ENCODE measurements around the gene TRUB2.
A peak's percentile ranks its signal among the peaks of the same experiment; 100 is the strongest.

Gene TRUB2

DNA sequence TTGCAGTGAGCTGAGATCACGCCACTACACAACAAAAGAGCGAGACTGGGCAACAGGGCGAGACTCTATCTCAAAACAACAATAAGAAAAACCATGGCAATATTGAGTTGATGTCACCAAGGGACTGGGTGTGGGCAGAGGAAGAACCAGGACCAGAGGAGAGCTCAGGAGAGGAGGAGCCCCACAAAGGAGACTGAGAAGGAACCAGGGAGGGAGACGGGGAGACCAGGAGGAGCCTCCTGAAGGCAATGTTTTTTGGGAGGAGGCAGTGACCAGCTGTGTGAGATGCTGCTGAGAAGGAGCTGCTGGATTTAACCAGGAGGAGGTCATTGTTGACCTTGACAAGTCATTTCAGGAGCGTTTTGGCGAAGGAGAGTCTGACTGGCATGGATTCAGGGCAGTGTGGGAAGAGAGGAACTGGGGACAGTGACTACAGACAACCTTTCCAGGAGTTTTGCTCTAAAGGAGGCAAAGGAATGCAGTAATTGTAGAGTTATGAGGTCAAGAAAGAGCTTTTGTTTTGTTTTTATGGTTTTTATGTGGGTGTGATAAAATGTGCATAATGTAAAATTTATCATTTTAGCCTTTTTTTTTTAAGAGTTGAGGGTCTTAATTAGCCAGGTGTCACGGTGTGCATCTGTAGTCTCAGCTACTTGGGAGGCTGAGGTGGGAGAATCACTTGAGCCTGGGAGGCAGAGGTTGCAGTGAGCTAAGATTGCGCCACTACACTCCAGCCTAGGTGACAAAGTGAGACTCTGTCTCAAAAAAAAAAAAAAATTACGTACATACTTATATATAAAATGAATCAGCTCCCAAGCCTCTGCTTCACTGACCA lies 17.9 kb downstream of the TRUB2 start:
- CTCF ChIA-PET, result interaction anchor here (0.7 to 2.2 kb wide), 4 partner anchors 9 to 37 kb away, joined by 3 to 9 read pairs (median 4); no protein-coding TSS in a partner anchor
- H3K36me3 Mint-ChIP-seq, result peaks cover 2% of the 10 kb centered on the region
- H3K27ac Mint-ChIP-seq, result no peak overlapping the region

DNA sequence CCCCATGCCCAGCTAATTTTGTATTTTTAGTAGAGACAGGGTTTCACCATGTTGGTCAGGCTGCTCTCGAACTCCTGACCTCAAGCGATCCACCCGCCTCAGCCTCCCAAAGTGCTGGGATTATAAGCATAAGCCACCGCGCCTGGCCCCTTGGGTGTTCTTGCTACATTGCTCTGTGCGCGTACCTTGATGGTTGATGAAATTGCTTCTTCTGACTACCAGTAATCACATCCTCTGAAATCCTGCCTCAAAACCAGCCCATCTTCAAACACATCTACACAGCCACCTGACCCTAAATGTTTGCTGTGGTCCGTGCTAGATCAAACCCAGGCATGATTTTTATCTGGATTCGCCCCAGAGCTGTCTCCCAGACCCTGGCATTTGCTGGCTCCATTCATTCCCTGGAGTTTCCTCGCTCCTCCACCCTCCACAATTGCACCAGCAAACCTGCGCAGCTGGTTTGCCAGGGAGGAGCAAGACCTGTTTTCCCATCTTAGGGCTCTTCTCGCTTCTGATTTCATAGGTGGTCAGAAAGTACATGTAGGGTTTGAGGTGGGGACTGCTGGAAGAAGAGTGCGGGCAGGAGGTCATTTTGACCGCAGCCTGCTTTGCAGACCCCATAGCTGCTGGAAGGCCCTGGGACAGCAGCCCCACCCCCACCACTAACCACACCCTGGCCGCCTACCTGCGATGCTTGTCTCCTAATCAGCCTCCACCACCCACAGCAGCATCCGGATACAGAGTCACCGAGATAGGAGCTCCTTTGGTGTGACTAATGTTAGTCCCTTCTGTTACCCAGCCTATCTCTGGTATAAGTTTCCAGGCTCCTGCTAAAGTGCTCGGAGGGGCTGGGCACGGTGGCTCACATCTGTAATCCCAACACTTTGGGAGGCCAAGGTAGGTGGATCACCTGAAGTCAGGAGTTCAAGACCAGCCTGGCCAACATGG lies 23.4 kb downstream of the TRUB2 start:
- H3K36me3 Mint-ChIP-seq, result no peaks in the 10 kb centered on the region
- DNase-seq, result no peak
- H3K4me3 Mint-ChIP-seq, result no peak overlapping the region
- H3K27ac Mint-ChIP-seq, result no peak overlapping the region
- H3K4me1 Mint-ChIP-seq, result no peaks in the 10 kb centered on the region
- H3K27me3 Mint-ChIP-seq, result no peaks in the 10 kb centered on the region
- H3K9me3 Mint-ChIP-seq, result no peaks in the 10 kb centered on the region
- CTCF ChIA-PET, result interaction anchor here (1.1 kb wide), 2 partner anchors 43 to 63 kb away, joined by 3 read pairs; no protein-coding TSS in a partner anchor

More for the DNA sequence above, 17.9 kb downstream of the TRUB2 start:
- Mint-ChIP-seq H3K4me1 (no peaks in the 10 kb centered on the region), H3K9me3 (no peaks in the 10 kb centered on the region), H3K4me3 (no peak overlapping the region), H3K27me3 (no peaks in the 10 kb centered on the region)
- DNase-seq, result no peak

DNA sequence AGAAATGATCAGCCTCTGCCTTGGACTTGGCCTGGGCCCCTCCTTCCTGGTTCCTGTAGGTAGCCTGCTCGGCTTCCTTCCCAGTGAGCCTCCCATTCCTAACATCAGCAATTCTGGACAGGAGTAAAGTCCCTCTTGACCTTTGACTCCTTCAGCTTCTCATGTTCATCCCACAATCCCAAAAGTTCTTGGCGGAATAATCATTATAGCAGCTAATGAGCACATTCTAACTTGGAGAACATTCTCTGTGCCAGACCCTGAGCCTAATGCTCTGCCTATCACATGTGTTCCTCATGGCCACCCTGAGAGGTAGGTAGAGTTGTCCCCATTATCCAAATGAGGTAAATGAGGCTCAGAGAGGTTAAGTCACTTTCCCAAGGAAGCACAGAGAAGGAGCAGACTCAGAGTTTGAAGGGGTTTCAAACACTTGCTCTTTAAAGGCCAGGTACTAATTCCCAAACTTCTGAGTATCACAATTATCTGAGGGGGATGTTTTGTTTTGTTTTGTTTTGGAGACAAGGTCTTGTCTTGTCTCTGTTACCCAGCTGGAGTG lies 24.9 kb downstream of the TRUB2 start:
- Mint-ChIP-seq H3K27me3 (no peaks in the 10 kb centered on the region), H3K4me1 (no peaks in the 10 kb centered on the region), H3K27ac (no peak overlapping the region), H3K4me3 (no peak overlapping the region), H3K36me3 (no peaks in the 10 kb centered on the region), H3K9me3 (no peaks in the 10 kb centered on the region)
- CTCF ChIA-PET, result interaction anchor here (0.9 to 3.1 kb wide), 9 partner anchors 11 to 141 kb away, joined by 3 to 26 read pairs (median 3); no protein-coding TSS in a partner anchor
- no peak for DNase-seq

DNA sequence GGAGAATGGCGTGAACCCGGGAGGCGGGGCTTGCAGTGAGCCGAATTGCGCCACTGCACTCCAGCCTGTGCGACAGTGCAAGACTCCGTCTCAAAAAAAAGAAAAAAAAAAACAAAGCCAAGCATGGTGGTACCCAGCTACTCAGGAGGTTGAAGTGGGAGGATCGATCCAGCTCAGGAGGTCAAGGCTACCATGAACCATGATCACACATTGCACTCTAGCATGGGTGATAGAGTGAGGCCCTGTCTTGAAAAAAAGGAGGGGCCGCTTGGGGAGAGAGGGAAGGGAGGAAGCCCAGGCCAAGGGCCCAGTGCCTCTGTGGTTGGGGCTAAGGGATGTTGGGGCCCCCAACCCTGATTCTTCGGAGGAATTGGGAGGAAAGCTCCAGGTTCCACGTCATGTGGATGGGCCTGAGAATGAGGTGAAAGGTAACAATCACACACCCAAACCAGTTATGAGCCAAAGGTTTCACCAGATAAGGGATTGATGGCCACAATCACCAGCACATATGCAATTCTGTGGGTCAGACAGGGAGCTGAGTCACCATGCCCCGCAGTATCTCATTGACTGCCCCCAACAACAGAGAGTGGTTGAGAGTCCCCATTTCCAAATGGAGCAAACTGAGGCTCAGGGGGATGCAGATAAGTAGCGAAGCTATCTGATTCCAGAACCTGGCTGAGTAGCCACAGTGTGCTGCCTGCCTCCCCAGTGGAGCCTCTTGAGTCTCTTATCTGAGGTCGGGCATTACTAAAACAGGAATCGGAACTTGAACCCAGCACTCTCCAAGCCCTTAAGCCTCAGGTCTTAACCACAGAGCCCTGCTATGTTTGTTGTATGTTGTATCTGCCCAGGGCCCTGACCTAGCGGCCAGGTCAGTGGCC lies 25.7 kb downstream of the TRUB2 start:
- Mint-ChIP-seq H3K27me3 (no peaks in the 10 kb centered on the region), H3K36me3 (no peaks in the 10 kb centered on the region), H3K27ac (no peak overlapping the region), H3K9me3 (no peaks in the 10 kb centered on the region), H3K4me3 (no peak overlapping the region), H3K4me1 (no peaks in the 10 kb centered on the region)
- CTCF ChIA-PET, result interaction anchor here (0.8 to 3.1 kb wide), 8 partner anchors 42 to 142 kb away, joined by 3 to 26 read pairs (median 4); no protein-coding TSS in a partner anchor
- no peak for DNase-seq

DNA sequence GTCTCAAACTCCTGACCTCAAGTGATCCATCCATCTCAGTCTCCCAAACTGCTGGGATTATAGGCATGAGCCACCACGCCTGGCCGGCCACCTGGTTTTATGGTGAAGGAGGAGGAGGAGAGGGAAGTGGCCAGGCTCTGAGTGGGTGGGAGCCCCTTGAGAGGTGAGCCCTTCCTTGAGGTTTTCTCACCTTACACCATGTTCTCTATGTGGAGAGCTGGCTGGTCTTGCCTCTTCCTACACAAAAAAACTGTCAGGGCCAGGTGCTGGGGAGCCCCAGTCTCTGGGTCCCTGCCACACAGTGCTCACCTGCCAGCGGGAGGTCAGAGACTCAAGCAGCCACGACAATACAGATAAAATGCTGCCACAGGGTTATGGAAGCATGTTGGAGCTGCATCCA lies 28.1 kb downstream of the TRUB2 start:
- H3K36me3 Mint-ChIP-seq, result no peaks in the 10 kb centered on the region
- H3K9me3 Mint-ChIP-seq, result no peaks in the 10 kb centered on the region
- H3K27ac Mint-ChIP-seq, result no peak overlapping the region
- H3K4me3 Mint-ChIP-seq, result no peak overlapping the region
- no peaks in the 10 kb centered on the region for H3K4me1 Mint-ChIP-seq
- no peak for DNase-seq
- H3K27me3 Mint-ChIP-seq, result no peaks in the 10 kb centered on the region
- CTCF ChIA-PET, result interaction anchor here (1.0 to 3.1 kb wide), 2 partner anchors 47 to 104 kb away, joined by 3 to 26 read pairs; no protein-coding TSS in a partner anchor

DNA sequence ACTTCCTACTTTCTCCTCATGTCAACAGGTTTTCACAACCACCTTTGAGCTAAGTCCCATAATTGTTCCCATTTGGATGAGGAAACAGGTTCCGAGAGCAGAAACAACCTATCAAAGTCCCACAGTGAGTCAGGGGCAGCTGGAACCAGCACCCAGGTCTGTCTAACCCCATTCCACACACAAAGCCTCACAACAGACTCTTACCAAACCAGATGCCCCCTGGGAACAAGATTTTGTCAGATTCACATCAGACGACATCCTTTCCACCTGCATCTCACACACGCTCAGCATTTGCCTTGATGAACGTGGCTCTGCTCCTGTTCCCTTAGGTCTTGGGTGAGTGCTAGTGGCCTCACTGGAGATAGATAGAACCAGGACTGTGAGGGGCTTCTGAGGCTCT lies 29.2 kb downstream of the TRUB2 start:
- no peaks in the 10 kb centered on the region for H3K36me3 Mint-ChIP-seq
- CTCF ChIA-PET, result interaction anchor here (1.0 to 1.5 kb wide), 3 partner anchors 48 to 119 kb away, joined by 3 to 5 read pairs (median 4); no protein-coding TSS in a partner anchor
- H3K4me3 Mint-ChIP-seq, result no peak overlapping the region
- H3K4me1 Mint-ChIP-seq, result no peaks in the 10 kb centered on the region
- H3K9me3 Mint-ChIP-seq, result no peaks in the 10 kb centered on the region
- no peak overlapping the region for H3K27ac Mint-ChIP-seq
- no peaks in the 10 kb centered on the region for H3K27me3 Mint-ChIP-seq
- no peak for DNase-seq

DNA sequence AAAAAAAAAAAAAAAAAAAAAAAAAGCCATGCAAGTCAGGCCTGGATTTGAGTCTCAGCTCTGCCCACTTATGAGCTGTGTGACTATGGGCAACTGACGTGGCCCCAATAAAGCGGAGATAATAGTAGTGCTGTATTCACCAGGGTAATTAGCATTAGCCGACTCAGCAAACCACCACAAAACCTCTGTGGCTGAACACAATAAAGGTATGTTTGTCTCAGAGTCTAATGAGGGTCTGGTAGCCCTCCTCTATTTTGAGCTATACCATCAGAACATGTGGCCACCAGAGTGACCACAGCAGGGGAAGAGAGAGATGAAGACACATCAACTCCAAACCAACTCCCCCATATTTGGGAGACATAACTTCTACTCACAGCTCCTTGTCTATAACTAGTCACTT lies 30.2 kb downstream of the TRUB2 start:
- no peaks in the 10 kb centered on the region for H3K9me3 Mint-ChIP-seq

DNA sequence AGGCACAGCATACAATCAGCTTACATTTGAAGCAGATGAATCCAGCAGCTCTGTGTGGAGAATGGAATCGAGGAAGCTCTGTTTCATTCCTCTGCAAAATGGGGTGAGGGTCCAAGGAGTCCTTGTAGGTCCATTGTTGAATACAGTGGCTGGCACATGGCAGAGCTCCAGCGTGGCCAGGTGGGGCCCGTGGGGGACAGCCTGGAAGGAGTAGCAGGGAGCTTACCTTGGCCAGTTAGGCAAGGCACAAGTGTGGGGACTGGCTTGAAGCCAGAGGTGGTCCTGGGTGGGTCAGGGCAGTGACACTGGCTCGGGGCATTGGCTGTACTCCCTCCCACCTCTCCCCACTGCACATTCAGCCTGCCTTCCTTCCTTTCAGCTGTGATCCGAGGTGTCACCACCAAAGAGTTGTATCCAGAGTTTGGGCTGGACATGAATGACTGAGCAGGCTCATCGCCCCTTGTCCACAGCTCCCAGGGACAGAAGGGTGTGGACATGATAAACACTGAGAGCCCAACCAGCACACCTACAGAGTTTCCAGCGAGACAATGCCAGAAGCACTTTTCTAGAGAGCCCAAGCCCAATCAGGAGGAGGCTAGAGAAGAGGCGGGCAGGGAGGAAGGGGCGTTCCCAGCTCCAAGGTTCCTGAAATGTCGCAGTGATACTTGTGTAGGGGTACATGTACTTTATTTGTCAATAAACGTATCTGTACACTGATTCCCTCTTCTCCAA lies 33.8 kb downstream of the TRUB2 start:
- Mint-ChIP-seq H3K27me3 (no peaks in the 10 kb centered on the region), H3K27ac (no peak overlapping the region), H3K36me3 (no peaks in the 10 kb centered on the region), H3K9me3 (no peaks in the 10 kb centered on the region), H3K4me3 (no peak overlapping the region), H3K4me1 (peaks cover 4% of the 10 kb centered on the region)
- DNase-seq, result no peak
- CTCF ChIA-PET, result interaction anchor here (1.2 to 1.6 kb wide), 2 partner anchors 53 to 150 kb away, joined by 3 to 6 read pairs; no protein-coding TSS in a partner anchor

More for the DNA sequence above, 30.2 kb downstream of the TRUB2 start:
- Mint-ChIP-seq H3K27me3 (no peaks in the 10 kb centered on the region), H3K4me1 (peaks cover 3% of the 10 kb centered on the region), H3K27ac (no peak overlapping the region), H3K36me3 (no peaks in the 10 kb centered on the region), H3K4me3 (no peak overlapping the region)
- no peak for DNase-seq
- CTCF ChIA-PET, result interaction anchor here (1.2 to 1.5 kb wide), 2 partner anchors 49 to 120 kb away, joined by 4 read pairs; no protein-coding TSS in a partner anchor

DNA sequence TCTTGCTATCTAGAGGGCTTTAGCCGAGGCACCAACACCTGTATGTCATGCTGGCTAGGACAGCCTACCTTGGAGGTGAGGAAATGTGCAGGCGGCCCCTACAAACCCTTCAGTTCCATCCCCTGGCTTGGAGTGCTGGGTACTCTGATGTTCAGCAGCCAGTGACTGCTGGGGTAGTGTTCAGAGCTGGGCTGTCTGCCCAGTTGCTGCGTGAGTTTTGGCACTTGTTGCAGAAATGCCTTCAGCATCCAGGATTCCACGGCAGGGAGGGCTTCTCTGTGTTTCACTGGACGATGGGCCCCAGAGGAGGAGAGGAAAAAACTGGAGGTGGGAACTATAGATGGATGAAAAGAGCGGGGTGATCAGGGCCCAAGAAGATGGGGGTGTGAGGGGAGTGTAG lies 35.8 kb downstream of the TRUB2 start:
- no peak for DNase-seq
- Mint-ChIP-seq H3K9me3 (no peaks in the 10 kb centered on the region), H3K27ac (peak overlapping the region; percentile 72)

DNA sequence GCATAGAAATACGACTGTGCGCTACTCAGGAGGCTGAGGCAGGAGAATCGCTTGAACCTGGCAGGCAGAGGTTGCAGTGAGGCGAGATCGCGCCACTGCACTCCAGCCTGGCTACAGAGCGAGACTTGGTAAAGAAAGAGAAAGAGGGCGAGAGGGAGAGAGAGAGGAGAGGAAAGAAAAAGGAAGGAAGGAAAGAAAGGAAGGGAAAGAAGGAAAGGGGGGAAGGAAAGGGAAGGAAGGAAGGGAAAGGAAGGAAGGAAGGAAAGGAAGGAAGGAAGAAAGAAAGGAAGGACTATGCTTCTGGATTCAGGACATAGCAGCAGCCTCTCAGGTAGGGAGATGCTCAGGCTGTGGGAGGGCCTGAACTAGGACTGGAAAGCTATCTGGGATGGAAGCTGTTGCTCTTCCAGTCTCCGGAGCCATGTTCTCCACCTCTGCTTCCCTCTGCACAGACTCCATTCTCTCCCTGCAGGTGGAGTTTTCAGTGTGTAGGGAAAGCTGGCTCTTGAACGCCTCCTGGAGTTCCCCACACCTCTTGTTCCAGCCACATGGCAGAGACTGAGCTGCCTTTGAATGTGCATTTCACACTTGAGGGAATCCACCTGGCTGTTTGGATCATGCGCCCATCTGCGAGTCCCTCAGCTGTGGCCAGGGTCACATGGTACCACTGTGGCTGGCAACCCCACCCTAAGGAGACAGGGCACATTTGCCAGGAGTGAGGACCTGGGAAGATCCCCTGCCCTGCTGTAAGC lies 37.0 kb downstream of the TRUB2 start:
- Mint-ChIP-seq H3K9me3 (no peaks in the 10 kb centered on the region), H3K36me3 (peaks cover 1% of the 10 kb centered on the region), H3K4me1 (peaks cover 5% of the 10 kb centered on the region), H3K27ac (no peak overlapping the region), H3K4me3 (no peak overlapping the region), H3K27me3 (no peaks in the 10 kb centered on the region)
- CTCF ChIA-PET, result interaction anchor here (1.1 kb wide), 1 partner anchor 13 kb away, joined by 3 read pairs; no protein-coding TSS in a partner anchor
- DNase-seq, result no peak

More for the DNA sequence above, 35.8 kb downstream of the TRUB2 start:
- Mint-ChIP-seq H3K4me1 (peaks cover 4% of the 10 kb centered on the region), H3K4me3 (no peak overlapping the region), H3K27me3 (no peaks in the 10 kb centered on the region), H3K36me3 (no peaks in the 10 kb centered on the region)
- CTCF ChIA-PET, result interaction anchor here (1.0 to 1.2 kb wide), 3 partner anchors 9 to 55 kb away, joined by 3 to 4 read pairs (median 3); no protein-coding TSS in a partner anchor

DNA sequence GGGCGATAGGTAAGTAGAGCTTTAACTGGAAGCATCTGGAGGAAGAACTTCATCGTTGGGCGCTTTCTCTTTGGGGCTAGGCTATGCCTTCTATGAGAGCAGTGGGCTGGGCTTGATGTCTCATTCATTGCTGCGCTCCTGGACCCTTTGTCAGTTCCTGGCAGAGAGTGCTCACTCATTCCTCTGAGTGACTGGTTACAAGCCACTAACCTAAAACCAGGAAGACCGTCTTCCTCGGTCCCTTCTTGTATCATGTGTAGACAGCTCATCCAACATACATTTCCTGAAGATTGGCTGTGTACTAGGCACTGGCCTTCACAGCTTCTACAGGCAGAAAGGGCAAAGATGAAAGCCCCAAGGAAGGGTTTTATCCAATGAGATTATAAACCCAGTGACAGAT lies 39.7 kb downstream of the TRUB2 start:
- no peak for DNase-seq
- Mint-ChIP-seq H3K4me3 (no peak overlapping the region), H3K4me1 (peaks cover 17% of the 10 kb centered on the region), H3K27ac (no peak overlapping the region), H3K36me3 (peaks cover 1% of the 10 kb centered on the region), H3K9me3 (no peaks in the 10 kb centered on the region), H3K27me3 (no peaks in the 10 kb centered on the region)
- CTCF ChIA-PET, result no interaction called here

DNA sequence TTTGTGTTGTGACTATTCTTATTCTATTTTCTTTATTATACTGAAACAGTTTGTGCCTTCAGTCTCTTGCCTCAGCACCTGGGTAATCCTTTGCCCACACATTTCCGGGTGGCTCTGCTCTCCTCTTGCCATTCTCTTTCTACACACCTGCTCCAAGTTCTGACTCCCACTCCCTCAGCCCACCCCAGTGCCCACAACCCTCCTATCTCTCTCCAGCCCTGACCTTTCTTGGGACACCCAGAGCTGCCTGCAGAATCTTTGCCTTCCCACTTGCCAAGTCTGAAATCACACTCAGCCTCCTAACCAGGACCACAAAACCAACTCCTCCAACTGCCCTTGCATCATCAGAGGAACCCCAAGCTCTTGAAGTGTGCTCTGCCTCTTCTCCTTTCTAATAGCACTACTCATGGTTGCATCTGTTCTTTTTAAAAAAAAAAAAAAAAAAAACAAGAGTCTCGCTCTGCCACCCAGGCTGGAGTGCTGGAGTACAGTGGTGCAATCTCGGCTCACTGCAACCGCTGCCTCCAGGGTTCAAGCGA lies 42.1 kb downstream of the TRUB2 start:
- H3K36me3 Mint-ChIP-seq, result peaks cover 6% of the 10 kb centered on the region
- no peaks in the 10 kb centered on the region for H3K9me3 Mint-ChIP-seq
- peaks cover 34% of the 10 kb centered on the region for H3K4me1 Mint-ChIP-seq
- DNase-seq, result no peak
- CTCF ChIA-PET, result no interaction called here
- no peak overlapping the region for H3K4me3 Mint-ChIP-seq
- H3K27me3 Mint-ChIP-seq, result peaks cover 7% of the 10 kb centered on the region
- peak overlapping the region; percentile 17 for H3K27ac Mint-ChIP-seq

Measured in activated naive CD4-positive, alpha-beta T cell treated with anti-CD3 and anti-CD28 coated beads, Interleukin-2, amount 10 ng/mL, durations not matched to agents 7 days and 5 days (primary cell).